GM10266 (cell line): ENCODE results near the gene PUM1.

Experiments used
- DNase-seq: peaks from one replicate; pipeline ENCODE4 v3.0.0; 2012; ENCODE audit errors: extremely low spot score
- CTCF ChIP-seq: IDR thresholded peaks from 2 replicates; pipeline ENCODE4 v1.5.1; 2012; ENCODE audit warnings: mild to moderate bottlenecking, low read depth; ENCODE audit not compliant: control insufficient read depth, insufficient read depth; ENCODE audit errors: missing control alignments

Gene PUM1

GRCh38 chr1:30927448-30927847, 138.1 kb downstream of the PUM1 start:
- TF ChIP-seq CTCF: no peak
- no peak for DNase-seq

DNA sequence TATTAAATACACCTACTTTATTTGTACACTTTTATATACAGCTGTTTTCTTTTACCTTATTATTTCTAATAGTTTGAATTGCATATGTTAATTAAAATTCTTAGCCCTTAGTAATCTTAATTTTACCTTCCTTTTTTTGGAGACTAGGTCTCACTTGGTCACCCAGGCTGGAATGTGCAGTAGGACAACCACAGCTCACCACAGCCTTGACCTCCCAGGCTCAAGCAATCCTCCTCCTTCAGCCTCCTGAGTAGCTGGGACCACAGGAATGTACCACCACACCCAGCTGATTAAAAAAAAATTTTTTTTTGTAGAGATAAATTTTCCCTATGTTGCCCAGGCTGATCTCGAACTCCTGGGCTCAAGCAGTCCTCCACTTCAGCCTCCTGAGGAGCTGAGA, 141.9 kb downstream of the PUM1 start:
- no peak for DNase-seq
- TF ChIP-seq CTCF: no peak

- no peak for TF ChIP-seq CTCF
- no peak for DNase-seq
Measured at GRCh38 chr1:30920827-30921226, 144.7 kb downstream of the PUM1 start.

DNA sequence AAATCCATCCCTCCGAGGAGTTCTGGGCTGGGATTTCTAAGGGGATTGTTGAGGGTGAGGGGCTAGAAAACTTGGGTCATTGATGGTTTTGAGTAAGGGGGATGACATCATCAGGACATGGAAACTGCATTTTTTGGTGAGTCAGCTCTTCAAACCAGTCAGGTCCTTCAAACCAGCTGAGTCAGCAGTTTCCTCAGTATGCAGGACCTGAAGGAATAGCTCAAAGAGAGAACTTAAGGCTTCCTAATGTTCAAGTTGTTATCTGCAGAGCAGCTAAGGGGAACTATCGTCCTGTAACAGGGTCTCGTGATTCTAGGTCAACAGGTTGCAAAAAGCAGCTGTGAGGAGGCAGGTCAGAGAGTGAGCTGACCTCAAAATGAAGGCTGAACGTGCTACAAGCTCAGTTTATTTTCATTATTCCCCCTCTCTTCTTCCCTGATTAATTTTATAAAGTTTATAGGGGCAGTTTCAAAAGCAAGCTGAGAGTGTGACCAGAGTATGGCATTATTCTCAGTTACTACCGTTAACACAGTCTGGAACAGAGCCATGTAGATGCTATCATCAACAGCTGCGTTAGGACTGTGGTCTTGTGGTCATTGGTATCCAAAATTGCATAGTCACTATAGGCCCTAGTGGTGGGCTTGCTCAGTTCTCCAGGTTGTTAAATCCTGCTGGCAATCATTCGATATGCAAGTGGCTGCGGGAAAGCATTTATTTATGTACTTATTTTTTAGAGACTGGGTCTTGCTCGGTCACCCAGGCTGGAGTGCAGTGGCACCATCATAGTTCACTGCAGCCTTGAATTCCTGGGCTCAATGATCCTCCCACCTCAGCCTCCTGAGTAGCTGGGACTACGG, 146.3 kb downstream of the PUM1 start:
- DNase-seq: no peak

GRCh38 chr1:30916296-30916695, 149.2 kb downstream of the PUM1 start:
- no peak for DNase-seq
- no peak for TF ChIP-seq CTCF

More for the DNA sequence above, 146.3 kb downstream of the PUM1 start:
- no peak for TF ChIP-seq CTCF

DNA sequence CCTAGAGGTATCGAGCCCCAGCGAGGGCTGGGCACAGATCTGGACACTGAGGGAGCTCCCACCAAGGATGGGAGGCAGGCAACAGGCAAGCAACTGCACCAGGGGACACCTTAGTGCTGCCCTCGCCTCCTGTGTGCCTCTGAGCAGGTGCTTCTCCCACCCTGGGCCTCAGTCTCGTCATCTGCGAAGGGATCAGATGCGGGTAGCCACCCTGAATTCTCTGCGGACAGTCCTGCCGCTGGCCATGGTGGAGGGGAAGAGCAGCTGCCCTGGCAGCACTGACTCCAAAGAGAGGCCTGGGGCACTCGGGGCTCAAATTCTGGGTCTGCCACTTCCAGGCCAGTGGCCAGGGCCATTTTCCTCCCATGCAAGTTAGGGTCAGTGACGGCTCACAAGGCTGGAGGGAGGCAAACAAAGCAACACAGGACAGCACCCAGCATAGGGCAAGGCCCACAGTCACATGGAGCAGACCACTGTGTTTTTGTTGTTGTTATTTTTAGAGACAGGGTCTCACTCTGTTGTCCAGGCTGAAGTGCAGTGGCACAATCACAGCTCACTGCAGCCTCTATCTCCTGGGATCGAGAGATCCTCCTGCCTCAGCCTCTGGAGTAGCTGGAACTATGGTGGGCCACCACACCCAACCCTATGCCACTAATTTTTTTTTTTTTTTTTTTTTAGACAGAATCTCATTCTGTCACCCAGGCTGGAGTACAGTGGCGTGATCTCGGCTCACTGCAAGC, 149.9 kb downstream of the PUM1 start:
- DNase-seq: no peak
- TF ChIP-seq CTCF: no peak

DNA sequence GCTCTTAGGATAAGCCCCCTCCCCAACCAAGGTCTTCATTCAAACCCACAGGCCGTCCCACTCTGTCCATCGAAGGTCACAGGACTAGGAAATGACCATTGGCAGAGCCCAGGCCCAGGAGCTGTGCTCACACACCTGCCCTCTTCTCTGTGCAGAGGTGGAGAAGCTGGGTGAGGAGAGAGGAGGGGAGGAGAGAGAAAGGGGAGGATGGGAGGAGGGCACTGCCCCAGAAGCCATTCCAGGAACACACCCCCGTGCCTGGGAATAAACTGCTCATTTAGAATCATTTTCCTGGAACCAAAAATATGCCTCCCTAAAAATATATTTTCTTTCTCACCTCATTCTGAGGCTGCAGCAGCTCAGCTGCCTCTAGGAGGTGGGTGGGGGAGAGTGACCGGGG, 150.6 kb downstream of the PUM1 start:
- TF ChIP-seq CTCF: no peak
- DNase-seq: no peak
